ENCODE measurements around the gene LMF2. TPM values are rescaled to one million over a fixed set of nuclear protein-coding genes. Genes with fewer than 3 reads are reported as not detected.

LMF2 gene
- total RNA-seq, 1 experiment from 2014 or later, result 54.2 TPM

DNA sequence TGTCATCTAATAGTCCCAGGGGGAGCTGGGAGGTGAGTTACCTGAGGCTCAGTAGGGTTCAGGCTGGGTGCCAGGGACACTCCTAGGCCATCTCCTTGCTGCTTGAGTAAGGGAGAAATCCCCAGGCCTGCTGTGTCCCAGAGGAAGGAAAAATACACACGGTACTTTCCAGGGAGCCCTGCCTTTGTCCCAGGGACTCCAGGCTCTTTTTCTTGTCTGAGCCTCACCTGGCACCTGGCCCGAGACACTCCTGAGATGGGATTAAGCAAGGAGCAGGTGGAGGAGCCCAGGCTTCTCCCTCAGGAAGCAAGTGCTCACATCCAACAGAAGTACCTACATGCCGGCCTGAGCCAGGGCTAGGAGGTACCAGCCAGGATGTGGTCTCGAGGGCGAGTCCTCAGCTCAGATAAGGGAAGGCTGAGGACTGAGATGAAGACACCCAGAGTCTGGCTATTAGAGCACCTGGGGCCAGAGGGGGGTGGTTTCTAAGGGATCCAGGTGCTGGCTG lies 37.3 kb upstream of the LMF2 start:
- ATAC-seq (peak; percentile 63), DNase-seq (ENCODE audit: low read depth, low spot score) (no peak)
- TF ChIP-seq, protein P1, sequence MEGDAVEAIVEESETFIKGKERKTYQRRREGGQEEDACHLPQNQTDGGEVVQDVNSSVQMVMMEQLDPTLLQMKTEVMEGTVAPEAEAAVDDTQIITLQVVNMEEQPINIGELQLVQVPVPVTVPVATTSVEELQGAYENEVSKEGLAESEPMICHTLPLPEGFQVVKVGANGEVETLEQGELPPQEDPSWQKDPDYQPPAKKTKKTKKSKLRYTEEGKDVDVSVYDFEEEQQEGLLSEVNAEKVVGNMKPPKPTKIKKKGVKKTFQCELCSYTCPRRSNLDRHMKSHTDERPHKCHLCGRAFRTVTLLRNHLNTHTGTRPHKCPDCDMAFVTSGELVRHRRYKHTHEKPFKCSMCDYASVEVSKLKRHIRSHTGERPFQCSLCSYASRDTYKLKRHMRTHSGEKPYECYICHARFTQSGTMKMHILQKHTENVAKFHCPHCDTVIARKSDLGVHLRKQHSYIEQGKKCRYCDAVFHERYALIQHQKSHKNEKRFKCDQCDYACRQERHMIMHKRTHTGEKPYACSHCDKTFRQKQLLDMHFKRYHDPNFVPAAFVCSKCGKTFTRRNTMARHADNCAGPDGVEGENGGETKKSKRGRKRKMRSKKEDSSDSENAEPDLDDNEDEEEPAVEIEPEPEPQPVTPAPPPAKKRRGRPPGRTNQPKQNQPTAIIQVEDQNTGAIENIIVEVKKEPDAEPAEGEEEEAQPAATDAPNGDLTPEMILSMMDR (IDR thresholded peaks at IDR 0.05), result no peak
- no peak for TF ChIP-seq SIN3A (IDR thresholded peaks at IDR 0.05; ENCODE audit: borderline replicate concordance, insufficient read depth, low read depth, low read length)
- H3K4me1 ChIP-seq (ENCODE audit: control insufficient read depth, insufficient read depth, low read length), result peaks cover 14% of the 10 kb centered on the region
- no peaks in the 10 kb centered on the region for H3K36me3 ChIP-seq (ENCODE audit: control insufficient read depth, insufficient read depth, low read length)
- H3K27me3 ChIP-seq (ENCODE audit: control insufficient read depth, insufficient read depth, low read length), result no peaks in the 10 kb centered on the region
- ChIA-PET POLR2A (no interaction called here), CTCF (no interaction called here)
- in situ Hi-C loops (cut with HindIII; ENCODE audit: low pct_unique_long_range_greater_than_20kb, low sequenced_read_pairs), result no loop called here
- H3K9me3 ChIP-seq (ENCODE audit: control insufficient read depth, insufficient read depth, low read depth, low read length), result no peaks in the 10 kb centered on the region
- intact Hi-C loops (cut with micrococcal nuclease; ENCODE audit: unreplicated experiment), result no loop called here
- H3K27ac ChIP-seq (ENCODE audit: low read length), result peak overlapping the region; percentile 68; the same call in 1 of the 2 replicates
- no TSS peak for BruUV-seq (replicated peaks)
- H3K4me3 ChIP-seq (ENCODE audit: low read depth in 2 of 2, low read length in 2 of 2), result no peak overlapping the region

DNA sequence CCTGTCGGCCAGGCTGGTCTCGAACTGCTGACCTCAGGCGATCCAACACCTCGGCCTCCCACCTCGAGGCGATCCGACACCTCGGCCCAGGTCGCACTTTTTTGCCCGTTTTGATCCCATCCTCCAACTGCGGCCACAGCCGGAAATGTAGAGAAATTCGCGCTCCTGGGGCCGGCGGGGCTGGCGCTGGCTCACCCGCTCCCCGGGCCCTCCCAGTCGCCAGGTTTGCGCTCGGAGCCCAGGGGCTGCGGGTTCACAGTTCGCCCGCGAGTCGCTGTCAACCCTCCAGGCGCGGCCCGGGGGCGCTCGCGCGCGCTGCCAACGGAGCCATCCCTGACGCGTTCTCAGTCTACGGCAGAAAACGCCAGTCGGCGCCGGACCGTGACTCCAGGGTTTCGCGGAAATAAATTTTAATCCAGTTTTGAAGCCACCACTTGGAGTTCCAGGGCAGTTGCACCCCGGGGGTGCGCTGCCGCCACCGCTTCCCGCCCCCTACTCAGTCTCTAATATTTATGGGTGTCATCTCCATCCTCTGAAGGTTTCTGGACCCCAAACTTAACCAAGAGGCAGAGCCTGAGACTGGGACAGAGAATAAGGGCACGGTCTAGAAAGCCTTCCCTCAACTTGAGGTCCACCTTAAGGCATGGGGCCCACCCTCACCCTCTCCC lies 36.7 kb upstream of the LMF2 start:
- in situ Hi-C loops (cut with HindIII; ENCODE audit: low pct_unique_long_range_greater_than_20kb, low sequenced_read_pairs), result no loop called here
- peak; percentile 84 for ATAC-seq
- CTCF ChIA-PET, result no interaction called here

More for the DNA sequence above, 36.7 kb upstream of the LMF2 start:
- BruUV-seq (replicated peaks), result no TSS peak
- intact Hi-C loops (cut with micrococcal nuclease; ENCODE audit: unreplicated experiment), result no loop called here
- peak overlapping the region; percentile 68; the same call in 1 of the 2 replicates for H3K27ac ChIP-seq (ENCODE audit: low read length)
- no peaks in the 10 kb centered on the region for H3K27me3 ChIP-seq (ENCODE audit: control insufficient read depth, insufficient read depth, low read length)
- peak overlapping the region; percentile 19 to 43 for H3K4me3 ChIP-seq (ENCODE audit: low read depth in 2 of 2, low read length in 2 of 2)
- H3K4me1 ChIP-seq (ENCODE audit: control insufficient read depth, insufficient read depth, low read length), result peaks cover 14% of the 10 kb centered on the region
- DNase-seq (ENCODE audit: low read depth, low spot score), result no peak
- POLR2A ChIA-PET, result no interaction called here
- no peaks in the 10 kb centered on the region for H3K9me3 ChIP-seq (ENCODE audit: control insufficient read depth, insufficient read depth, low read depth, low read length)
- TF ChIP-seq, protein P1 (IDR thresholded peaks at IDR 0.05), result peak; percentile 81; the same call in 1 of the 2 replicates
- TF ChIP-seq, protein P2, sequence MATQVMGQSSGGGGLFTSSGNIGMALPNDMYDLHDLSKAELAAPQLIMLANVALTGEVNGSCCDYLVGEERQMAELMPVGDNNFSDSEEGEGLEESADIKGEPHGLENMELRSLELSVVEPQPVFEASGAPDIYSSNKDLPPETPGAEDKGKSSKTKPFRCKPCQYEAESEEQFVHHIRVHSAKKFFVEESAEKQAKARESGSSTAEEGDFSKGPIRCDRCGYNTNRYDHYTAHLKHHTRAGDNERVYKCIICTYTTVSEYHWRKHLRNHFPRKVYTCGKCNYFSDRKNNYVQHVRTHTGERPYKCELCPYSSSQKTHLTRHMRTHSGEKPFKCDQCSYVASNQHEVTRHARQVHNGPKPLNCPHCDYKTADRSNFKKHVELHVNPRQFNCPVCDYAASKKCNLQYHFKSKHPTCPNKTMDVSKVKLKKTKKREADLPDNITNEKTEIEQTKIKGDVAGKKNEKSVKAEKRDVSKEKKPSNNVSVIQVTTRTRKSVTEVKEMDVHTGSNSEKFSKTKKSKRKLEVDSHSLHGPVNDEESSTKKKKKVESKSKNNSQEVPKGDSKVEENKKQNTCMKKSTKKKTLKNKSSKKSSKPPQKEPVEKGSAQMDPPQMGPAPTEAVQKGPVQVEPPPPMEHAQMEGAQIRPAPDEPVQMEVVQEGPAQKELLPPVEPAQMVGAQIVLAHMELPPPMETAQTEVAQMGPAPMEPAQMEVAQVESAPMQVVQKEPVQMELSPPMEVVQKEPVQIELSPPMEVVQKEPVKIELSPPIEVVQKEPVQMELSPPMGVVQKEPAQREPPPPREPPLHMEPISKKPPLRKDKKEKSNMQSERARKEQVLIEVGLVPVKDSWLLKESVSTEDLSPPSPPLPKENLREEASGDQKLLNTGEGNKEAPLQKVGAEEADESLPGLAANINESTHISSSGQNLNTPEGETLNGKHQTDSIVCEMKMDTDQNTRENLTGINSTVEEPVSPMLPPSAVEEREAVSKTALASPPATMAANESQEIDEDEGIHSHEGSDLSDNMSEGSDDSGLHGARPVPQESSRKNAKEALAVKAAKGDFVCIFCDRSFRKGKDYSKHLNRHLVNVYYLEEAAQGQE (IDR thresholded peaks at IDR 0.05; ENCODE audit: insufficient read depth in 1 of 2, low read depth in 2 of 2, low read length in 1 of 2), result no peak
- no peaks in the 10 kb centered on the region for H3K36me3 ChIP-seq (ENCODE audit: control insufficient read depth, insufficient read depth, low read length)
